GM18520 (cell line): ENCODE data around the gene SPSB4.

Experiments used
- ATAC-seq: cut with Tn5 transposase; IDR thresholded peaks from one replicate; pipeline ENCODE4 v1.9.1; 2021; ENCODE audit not compliant: unreplicated experiment

Gene SPSB4

DNA sequence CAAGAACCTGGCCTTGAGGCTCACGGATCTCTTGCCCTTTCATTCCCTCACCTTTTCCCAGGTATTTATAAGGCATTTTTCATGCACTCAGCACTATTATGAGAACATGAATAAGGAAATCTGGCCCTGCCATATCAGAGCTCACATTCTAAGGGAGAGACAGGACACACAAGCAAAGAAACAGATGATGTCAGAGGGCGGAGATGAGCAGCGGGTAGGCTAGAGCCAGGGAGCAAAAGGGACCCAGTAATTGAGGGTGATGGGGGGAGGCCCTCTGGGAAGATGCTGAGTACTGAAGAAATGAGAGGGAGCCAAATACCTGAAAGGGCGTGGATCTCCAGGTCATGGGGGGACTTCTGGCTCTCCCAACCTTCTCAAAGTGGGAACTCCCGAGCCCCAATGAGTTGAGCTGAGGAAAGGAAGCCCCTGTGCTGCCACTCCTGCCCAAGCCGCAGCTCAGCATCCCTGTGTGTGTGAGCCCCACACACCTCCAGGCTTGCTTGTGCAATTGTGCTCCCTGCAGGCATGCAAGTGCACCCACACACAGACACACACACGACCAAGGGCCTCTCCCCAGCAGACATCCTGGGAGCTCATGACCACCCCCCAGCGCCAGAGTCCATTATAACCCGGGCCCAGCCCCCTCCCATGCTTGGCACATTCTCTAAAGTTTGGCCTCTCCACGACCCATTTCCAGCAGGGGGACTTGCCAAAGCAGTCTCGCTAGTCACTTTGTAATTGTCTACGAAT lies 99.1 kb downstream of the SPSB4 start:
- no peak for ATAC-seq

DNA sequence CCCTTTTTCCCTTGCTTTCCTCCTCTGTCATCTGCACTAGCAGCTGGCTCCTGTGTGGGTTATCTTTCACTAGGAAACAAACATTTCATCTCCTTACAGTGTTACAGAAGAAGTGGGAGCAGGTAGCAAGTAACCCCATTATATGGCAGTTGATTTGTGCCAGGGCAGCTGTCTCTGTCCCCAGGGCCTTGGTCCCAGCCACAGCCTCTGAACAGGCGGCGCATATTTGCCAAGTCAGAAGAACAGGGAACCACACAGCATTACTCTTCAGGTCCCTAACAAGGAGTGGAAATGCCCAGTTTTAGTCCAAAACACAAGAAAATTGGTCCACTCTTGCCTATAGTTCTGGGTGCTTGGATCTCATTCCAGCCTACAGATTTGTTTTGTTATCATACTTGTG lies 99.8 kb downstream of the SPSB4 start:
- ATAC-seq, result no peak

DNA sequence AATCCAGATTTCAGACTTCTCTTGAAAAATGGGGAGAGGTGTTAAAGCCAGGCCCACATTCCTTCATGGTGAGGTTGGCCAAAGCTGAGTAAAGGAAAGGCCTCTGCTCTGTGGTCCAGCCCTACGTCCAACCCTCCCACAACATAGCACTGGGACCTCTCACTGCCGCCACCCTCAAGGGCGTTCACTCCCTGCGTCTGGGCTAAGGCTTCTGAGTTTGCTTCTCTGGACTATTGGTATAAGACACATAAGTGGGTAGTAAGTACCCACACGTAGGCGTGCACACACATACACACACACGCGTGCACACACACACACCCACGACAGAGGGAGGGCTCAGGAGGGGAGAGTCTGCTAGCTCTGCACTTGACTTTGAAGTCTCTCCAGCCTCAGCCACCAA lies 100.3 kb downstream of the SPSB4 start:
- no peak for ATAC-seq

DNA sequence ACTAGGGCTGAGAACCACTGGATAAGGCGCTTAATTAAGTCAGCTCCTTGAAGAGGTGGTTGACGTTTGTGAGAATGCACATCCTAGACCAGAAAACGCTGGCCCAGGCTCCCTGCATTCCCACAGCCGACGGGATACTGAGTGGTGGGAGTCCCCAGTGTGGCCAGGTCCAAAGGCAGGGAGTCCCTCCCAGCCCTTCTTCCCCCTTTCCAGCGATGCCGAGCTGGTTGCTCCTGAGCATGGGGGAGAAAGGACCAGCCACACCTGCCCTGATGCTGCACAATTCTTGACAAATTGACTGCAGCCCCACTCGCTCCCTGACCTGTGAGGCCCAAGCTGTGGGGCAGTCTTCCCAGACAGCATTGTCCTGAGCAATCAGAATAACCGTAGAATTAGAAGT lies 101.0 kb downstream of the SPSB4 start:
- ATAC-seq, result no peak

DNA sequence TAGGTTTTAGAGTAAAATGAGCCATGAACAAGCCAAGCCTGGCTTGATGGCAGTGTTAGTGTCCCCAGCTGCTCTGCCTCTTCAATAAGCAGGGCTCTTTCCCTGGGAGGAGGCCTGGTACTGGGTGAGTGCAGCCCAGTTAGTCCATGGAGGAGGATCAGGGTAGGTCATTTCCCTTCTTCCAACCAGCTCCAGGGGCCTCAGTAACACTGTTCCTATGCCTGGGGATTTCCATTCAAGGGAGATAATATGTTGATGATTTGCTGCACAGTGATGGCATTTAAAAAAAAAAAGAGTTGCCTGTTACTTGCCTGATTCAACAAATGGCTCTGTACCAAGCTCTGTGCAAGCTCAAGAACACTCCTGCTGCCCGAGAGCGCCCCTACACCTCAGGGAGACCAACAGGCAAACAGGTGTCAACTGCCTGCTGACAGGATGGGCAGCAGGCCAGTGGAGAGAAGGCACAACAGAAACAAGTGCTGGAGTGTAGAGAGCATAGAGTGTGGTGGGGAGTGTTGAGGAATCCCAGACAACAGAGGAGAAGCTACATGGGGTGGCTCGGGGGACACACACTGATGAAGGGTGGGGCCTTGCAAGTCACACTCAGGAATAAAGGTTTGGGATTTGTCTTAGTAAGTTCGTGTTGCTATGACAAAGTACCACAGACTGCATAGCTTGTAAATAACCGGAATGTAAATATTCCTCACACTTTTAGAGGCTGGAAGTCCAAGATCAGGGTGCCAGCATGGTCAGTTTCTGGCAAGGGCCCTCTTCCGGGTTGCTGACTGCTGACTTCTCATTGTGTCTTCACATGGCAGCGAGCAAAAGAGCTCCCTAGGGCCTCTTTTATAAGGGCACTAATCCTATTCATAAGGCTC lies 101.9 kb downstream of the SPSB4 start:
- ATAC-seq, result no peak

DNA sequence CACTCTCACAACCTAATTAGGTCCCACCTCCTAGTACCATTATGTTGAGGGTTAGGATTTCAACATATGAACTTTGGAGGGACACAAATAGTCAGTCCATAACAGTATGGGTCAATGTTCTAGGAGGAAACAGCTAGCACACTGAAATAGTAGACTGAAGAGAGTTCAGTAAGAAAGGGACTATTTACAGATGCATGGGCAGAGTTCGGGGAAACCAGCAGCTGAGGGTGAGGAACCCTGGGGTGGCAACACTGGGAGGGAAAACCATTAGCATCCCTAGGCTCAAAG lies 102.5 kb downstream of the SPSB4 start:
- no peak for ATAC-seq

DNA sequence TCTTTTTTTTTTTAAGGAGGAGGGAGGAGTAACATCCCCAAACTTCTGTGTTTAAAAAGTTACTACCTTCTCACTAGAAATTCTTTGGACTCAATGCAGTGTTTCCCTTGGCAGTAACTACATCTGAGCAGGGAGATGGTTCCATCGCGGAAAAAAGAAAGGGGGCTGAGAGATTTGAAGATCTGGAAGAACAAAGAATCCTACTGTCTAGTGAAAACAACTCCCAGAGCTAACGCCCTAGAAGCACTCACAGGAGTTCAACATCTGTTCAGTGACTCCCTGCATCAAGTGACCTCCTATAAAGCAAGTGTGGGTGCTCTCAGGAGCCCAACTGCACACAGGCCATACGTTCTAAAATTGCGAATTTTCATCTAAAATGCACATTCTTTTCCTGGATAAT lies 113.7 kb downstream of the SPSB4 start:
- ATAC-seq, result no peak

DNA sequence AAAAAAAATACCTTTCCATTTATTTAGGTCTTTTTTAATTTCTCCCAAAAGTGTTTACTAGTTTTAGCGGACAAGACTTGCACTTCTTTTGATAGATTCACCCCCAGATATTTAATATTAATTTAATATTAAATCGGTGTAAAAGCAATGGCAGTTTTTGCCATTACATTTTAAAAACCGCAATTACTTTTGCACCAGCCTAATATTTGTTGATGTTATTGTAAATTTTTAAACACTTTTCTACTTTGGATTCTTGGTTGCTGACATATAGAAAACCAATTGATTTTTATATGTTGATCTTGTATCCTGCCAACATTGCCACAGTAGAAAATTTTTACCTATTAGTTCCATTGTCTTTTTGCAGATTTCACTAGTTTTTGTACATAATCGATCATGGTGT lies 116.5 kb downstream of the SPSB4 start:
- ATAC-seq, result no peak

DNA sequence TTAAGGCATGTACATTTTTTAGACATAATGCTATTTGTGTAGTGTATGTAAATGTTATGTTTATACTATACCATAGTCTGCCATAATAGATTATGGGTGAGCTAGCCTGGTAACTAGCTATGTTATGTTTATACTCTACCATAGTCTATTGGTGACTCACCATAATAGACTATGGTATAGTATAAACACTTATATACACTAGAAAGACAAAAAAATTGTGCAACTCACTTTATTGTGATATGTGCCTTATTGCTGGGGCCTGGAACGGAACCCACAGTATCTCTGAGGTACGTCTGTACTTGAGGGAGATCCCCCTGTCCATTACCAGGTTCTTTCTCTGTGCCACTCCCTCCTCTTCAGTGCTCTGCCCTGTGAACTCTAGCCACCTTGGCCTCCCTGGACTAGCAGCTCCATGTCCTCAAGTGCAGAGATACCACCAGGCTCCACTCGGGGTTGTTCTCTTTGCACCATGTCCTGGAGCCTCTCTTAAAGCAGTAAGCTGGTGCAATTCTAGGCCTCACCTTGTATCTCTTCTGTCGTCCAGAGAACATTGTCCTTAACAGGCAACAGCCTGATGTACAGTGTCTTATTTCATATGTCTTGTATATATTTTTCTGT lies 119.6 kb downstream of the SPSB4 start:
- no peak for ATAC-seq

DNA sequence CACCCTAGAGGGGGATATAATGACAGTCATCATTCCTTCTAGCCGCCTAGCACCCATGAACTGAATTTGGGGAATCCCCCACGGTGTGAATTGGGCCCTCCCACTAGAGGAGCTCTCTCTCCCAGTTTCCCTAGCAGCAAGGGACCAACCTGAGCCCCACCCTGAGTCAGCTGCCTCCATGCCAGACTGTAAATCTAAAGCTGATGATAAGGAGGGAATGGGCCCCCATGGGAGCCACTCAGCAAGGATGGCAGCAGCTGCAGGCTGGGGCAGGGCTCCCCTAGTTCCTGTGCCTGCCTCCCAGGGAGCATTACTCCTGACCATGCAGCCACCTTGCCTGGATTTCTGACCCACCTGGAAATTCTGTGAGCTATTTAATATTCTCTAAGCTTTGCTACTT lies 123.5 kb downstream of the SPSB4 start:
- no peak for ATAC-seq

DNA sequence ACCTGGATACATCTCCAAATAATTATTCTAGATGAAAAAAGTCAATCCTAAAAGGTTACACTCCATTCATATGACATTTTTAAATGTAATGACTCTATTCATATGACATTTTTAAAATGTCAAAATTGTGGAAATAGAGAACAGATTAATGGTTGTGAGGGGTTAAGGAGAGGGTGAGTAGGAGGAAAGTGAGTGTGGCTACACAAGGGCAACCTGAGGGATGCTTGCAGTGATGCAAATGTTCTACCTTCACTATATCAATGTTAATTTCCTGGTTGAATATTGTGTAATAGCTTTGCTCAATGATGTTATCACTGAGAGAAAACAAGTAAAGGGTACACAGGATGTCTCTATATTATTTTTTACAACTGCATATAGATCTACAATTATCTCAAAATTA lies 125.6 kb downstream of the SPSB4 start:
- no peak for ATAC-seq

DNA sequence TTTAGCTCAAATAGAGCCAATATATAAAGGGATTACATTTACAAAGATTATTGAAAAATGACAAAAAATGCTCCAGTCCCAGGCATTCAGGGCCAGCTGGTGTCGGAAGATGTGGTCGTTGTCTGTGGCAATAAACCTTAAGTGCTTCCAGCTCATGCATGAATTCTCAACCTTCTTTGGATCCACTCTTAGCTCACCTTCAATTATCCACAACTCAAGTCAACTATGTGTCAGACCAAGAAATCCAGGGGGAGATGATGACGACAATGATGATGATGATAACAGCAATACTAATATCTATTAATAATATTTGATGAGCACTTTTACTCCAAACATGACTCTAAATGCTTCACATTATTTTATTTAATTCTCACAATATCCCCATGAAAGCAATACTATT lies 126.9 kb downstream of the SPSB4 start:
- no peak for ATAC-seq

DNA sequence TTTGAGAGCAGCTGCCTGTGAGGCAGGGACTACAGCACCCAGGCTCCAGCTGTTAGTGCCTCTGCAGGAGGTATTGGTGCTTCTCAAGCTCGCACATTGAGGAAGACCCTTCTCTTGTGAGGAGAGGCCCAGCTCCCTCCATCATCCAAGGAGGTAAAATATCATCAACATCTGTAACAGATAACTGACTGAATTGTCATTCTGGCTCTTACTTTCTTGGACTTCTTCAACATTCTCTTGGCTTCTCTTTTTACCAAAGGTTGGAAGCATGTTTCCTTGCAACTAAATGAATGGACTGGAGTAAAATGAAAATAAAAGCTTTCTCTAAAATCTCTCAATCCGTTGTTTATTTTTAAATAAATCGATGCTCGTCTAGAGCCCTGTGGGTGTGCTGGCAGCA lies 127.4 kb downstream of the SPSB4 start:
- no peak for ATAC-seq

DNA sequence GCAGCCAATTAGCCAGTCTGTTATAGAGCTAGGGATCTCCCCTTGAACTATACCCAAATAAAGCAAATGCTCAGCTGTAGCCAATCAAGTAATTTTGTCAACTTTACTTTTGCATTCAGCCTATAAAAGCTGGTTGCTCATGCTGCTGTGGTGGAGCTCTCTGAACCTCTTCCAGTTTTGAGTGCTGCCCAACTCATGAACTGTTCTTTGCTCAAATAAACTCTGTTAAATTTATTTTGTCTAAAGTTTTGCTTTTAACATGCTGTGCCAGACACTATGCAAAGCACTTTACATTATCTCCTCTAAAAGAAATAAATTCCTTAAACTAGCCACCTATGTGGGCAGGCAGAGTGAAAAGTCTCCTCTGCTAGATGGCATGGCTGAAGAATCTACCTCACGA lies 128.8 kb downstream of the SPSB4 start:
- no peak for ATAC-seq

DNA sequence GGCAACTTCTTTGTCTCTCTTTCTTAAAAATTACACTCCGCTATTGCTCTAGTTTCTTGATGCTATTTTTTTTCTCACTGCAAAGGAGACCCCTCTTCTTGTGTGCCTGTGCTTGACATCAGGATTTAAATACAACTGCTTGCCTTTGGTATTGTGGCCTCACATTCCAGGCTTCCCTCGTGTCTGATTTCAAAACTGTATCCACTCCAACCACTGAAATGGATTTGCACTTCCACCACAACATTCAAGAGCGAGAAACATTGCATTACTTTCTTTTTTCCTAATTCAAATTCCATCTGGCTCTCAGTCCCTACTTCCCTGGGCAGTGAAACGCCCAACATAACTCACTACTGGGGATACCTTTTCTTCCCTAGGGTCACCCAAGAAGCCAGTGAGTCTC lies 130.0 kb downstream of the SPSB4 start:
- ATAC-seq, result no peak

DNA sequence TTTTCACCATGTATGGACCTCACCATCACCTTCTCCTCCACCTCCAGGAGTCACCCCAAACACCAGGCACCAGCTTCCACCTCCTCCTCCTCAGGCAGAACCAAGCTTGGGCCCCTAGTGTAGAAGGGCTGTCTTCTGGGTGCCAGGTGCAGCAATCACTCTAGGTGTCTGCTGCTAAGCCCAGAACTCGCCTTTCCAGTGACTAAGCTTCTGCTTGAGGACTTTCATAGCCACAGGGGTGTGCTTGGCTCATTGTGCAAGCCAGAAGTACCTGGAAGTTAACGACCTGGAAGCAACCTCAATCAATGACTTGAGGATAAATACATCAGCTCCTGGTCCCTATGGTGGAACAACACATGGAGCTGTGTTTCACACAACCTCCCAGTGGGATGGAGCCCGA lies 130.7 kb downstream of the SPSB4 start:
- ATAC-seq, result no peak

DNA sequence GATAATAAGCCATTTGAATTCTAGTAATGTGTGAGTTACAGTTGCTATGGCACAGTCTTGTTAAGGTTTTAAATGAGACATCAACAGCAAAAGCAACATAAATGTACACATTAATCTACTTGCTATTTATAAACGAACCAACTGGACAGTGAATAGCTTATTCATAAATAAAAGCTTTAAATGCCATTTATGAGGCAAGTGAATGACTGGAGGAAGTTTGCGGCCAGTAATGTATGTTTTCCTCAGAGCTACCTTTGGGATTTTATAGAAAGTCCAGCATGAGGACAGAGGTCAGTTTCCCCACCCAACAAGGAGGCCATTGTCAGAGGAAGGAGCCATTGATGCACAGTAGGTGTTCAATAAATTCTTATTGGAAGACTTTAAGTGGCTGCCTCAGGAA lies 132.5 kb downstream of the SPSB4 start:
- ATAC-seq, result no peak

DNA sequence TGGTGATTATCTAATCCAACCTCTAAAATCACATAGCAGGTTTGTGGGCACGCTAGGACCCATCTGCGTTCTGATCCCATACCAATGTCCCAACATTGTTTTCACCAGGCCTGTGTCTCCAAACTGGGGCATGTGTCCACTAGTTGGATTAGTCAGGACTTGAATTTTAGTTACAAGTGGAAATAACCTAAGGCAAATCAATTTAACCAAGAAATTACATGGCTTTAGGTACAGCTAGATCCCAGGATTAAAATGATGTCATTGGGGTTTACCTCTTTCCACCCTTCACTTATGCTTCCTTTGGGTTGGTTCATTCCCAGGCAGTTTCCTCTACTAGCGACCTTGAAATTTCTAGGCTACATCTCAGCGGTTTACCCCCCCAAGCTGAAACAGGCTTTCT lies 133.3 kb downstream of the SPSB4 start:
- no peak for ATAC-seq

DNA sequence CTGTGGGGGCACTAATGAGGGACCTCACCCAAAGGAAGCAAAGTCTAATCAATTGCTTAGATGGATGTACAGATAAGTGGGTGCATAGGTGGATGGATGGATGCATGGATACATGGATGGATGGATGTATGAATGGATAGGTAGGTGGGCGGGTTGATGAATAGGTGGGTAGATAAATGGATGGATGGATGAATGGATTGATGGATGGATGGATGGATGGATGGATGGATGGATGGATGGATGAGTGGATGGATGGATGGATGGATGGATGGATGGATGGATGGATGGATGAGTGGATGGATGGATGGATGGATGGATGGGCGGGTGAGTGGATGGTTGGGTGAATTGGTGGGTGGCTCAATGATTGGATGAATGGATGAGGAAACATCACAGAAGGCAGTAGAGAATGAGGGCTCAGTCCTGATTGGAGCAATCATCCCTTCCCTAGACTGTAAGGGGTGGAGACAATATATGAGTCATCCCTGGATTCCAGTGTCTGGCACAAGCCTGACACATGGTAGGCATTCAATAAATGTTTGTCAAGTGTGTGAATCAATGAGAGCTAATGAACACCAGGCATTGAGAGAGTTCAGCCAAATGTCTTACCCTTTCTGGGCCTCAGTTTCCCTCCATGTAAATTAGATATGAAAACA lies 140.1 kb downstream of the SPSB4 start:
- no peak for ATAC-seq

DNA sequence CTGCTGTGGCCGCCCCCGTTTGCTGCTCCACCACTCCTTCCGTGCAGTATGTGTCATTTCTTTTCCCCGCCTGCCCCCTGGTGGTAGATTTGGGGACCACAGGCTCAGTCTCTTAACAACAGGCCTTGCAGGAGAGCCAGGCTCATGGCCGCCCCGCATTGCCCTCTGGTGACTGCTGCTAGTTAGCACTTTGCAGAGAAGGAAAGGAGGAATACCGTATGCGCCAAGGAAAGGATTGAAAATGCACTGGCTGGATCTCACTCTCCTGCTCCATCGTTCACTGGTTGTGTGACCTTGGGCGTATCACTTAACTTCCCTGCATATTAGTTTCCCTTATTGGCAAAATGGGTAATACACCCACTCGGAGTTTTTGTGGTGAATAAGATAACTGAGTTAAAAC lies 141.2 kb downstream of the SPSB4 start:
- peak; percentile 92 for ATAC-seq

DNA sequence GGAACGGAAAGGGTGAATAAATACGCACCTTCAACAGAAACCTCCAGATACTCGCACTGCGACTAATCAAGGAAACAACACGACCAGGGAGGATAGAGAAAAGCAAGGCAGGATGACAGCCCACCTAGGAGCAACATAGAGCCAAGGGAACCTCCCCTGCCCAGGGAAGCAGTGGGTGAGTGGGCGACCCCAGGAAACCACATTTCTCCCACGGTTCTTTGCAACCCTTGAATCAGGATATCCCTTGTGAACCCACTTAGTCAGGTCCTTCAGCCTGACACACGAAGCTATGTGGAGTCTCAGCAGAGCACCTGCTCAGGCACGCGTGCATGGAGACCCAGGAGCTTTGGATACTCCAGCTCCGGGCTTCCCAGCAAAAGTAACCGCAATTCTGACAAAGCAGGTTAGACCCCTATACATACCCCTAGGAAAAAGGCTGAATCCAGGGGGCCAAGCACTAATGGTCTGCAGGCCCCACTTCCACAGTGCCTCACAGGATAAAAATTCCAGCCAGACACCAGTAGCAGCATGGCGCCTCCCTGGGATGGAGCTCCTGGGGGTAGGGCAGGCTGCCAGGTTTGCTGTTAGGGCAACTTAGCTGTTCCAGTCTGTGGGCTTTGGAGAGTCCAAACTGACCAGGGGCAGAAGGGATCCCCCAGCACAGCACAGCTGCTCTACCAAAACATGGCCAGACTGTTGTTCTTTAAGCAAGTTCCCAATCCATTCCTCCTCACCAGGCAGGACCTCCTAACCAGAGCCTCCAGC lies 142.1 kb downstream of the SPSB4 start:
- ATAC-seq, result no peak
